Measurements from ENCODE around the gene CFAP46. TPM values are rescaled to one million over a fixed set of nuclear protein-coding genes. Genes with fewer than 3 reads are reported as not detected.

CFAP46 gene
- polyA plus RNA-seq, 1 of the 3 experiments (the other 2 are of a cell fraction) = 3.9 TPM

- TF ChIP-seq IRF3 (IDR thresholded peaks at IDR 0.05; ENCODE audit: low read depth, low read length) = no peak
- TF ChIP-seq SIN3A (IDR thresholded peaks at IDR 0.05; ENCODE audit: borderline replicate concordance, low read depth, low read length) = no peak
- TF ChIP-seq, protein P1, sequence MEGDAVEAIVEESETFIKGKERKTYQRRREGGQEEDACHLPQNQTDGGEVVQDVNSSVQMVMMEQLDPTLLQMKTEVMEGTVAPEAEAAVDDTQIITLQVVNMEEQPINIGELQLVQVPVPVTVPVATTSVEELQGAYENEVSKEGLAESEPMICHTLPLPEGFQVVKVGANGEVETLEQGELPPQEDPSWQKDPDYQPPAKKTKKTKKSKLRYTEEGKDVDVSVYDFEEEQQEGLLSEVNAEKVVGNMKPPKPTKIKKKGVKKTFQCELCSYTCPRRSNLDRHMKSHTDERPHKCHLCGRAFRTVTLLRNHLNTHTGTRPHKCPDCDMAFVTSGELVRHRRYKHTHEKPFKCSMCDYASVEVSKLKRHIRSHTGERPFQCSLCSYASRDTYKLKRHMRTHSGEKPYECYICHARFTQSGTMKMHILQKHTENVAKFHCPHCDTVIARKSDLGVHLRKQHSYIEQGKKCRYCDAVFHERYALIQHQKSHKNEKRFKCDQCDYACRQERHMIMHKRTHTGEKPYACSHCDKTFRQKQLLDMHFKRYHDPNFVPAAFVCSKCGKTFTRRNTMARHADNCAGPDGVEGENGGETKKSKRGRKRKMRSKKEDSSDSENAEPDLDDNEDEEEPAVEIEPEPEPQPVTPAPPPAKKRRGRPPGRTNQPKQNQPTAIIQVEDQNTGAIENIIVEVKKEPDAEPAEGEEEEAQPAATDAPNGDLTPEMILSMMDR (IDR thresholded peaks at IDR 0.05) = no peak
- no peak for TF ChIP-seq YY1 (IDR thresholded peaks at IDR 0.05; ENCODE audit: low read depth)
- TF ChIP-seq RAD21 (IDR thresholded peaks at IDR 0.05; ENCODE audit: low read length) = no peak
- TF ChIP-seq NFIC (IDR thresholded peaks at IDR 0.05; ENCODE audit: borderline replicate concordance) = no peak
Measured at GRCh38 chr10:132813001-132813401, 129.4 kb downstream of the CFAP46 start (continued).

GRCh38 chr10:132812520-132812919, 129.8 kb downstream of the CFAP46 start:
- H3K4me1 ChIP-seq (ENCODE audit: control insufficient read depth in 1 of 2, insufficient read depth in 2 of 2, low read depth in 1 of 2, low read length in 1 of 2) = no peaks in the 10 kb centered on the region
- H3K27me3 ChIP-seq (ENCODE audit: insufficient read depth) = peaks cover 11% of the 10 kb centered on the region; the same call in 1 of the 2 replicates
- CTCF ChIA-PET = no interaction called here
- no peak overlapping the region for H3K4me3 ChIP-seq (ENCODE audit: low read depth in 2 of 2, low read length in 1 of 2)
- no peaks in the 10 kb centered on the region for H3K9me2 ChIP-seq
- POLR2A ChIA-PET = no interaction called here
- no peaks in the 10 kb centered on the region for H3F3A ChIP-seq (replicated peaks; ENCODE audit: insufficient read depth)
- no peak overlapping the region for H3K27ac ChIP-seq (ENCODE audit: low read depth in 2 of 2, low read length in 1 of 2)
- WGBS (ENCODE audit: low lambda C conversion rate) = 31% methylated on average over 2 of the region's 11 CpGs
- DNase-seq = no peak
- no peak overlapping the region for H3K9ac ChIP-seq
- H3K4me2 ChIP-seq = no peak overlapping the region
- TF ChIP-seq NRF1 (IDR thresholded peaks at IDR 0.05; ENCODE audit: low read depth, low read length) = no peak
- TF ChIP-seq GATA2 (CRISPR knock-in tag; IDR thresholded peaks at IDR 0.05) = no peak
- TF ChIP-seq CHD2 (IDR thresholded peaks at IDR 0.05; ENCODE audit: low read length, partially characterized antibody) = no peak
- TF ChIP-seq GABPA (IDR thresholded peaks at IDR 0.05; ENCODE audit: low read depth) = no peak
- no peak for TF ChIP-seq EP300 (IDR thresholded peaks at IDR 0.05; ENCODE audit: borderline replicate concordance in 1 of 2, low read depth in 1 of 2, low read length in 1 of 2)
- TF ChIP-seq TAF1 (IDR thresholded peaks at IDR 0.05; ENCODE audit: borderline replicate concordance, low read depth, low read length) = no peak
- TF ChIP-seq IRF3 (IDR thresholded peaks at IDR 0.05; ENCODE audit: low read depth, low read length) = no peak
- TF ChIP-seq, protein P1 (IDR thresholded peaks at IDR 0.05) = no peak
- TF ChIP-seq RAD21 (IDR thresholded peaks at IDR 0.05; ENCODE audit: low read length) = no peak
- H3K9me3 ChIP-seq = no peaks in the 10 kb centered on the region
- H3K36me3 ChIP-seq (replicated peaks in 1 of 2; ENCODE audit: control insufficient read depth in 1 of 2, insufficient read depth in 2 of 2, low read length in 1 of 2) = no peaks in the 10 kb centered on the region
- H2AFZ ChIP-seq (ENCODE audit: low read depth) = no peak overlapping the region
- H3K79me2 ChIP-seq (ENCODE audit: insufficient read depth) = no peaks in the 10 kb centered on the region
- no peaks in the 10 kb centered on the region for H4K20me1 ChIP-seq (ENCODE audit: insufficient read depth)
